Measurements from ENCODE around the gene PTPRS.

PTPRS gene

GRCh38 chr19:5314012-5314906, 26.4 kb downstream of the PTPRS start:
- no peak for DNase-seq (ENCODE audit: low spot score)
- in situ Hi-C loops (cut with MboI; ENCODE audit: low sequenced_read_pairs, unreplicated experiment), result no loop called here
- TF ChIP-seq, protein P1, sequence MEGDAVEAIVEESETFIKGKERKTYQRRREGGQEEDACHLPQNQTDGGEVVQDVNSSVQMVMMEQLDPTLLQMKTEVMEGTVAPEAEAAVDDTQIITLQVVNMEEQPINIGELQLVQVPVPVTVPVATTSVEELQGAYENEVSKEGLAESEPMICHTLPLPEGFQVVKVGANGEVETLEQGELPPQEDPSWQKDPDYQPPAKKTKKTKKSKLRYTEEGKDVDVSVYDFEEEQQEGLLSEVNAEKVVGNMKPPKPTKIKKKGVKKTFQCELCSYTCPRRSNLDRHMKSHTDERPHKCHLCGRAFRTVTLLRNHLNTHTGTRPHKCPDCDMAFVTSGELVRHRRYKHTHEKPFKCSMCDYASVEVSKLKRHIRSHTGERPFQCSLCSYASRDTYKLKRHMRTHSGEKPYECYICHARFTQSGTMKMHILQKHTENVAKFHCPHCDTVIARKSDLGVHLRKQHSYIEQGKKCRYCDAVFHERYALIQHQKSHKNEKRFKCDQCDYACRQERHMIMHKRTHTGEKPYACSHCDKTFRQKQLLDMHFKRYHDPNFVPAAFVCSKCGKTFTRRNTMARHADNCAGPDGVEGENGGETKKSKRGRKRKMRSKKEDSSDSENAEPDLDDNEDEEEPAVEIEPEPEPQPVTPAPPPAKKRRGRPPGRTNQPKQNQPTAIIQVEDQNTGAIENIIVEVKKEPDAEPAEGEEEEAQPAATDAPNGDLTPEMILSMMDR (IDR thresholded peaks at IDR 0.05; ENCODE audit: borderline replicate concordance, control extremely low read depth, extremely low read depth, insufficient read depth, missing control alignments), result no peak

GRCh38 chr19:5313307-5313706, 27.3 kb downstream of the PTPRS start:
- DNase-seq (ENCODE audit: low spot score), result no peak
- TF ChIP-seq, protein P1 (IDR thresholded peaks at IDR 0.05; ENCODE audit: borderline replicate concordance, control extremely low read depth, extremely low read depth, insufficient read depth, missing control alignments), result no peak
- in situ Hi-C loops (cut with MboI; ENCODE audit: low sequenced_read_pairs, unreplicated experiment), result no loop called here

- in situ Hi-C loops (cut with MboI; ENCODE audit: low sequenced_read_pairs, unreplicated experiment), result no loop called here
- no peak for DNase-seq (ENCODE audit: low spot score)
- TF ChIP-seq, protein P1 (IDR thresholded peaks at IDR 0.05; ENCODE audit: borderline replicate concordance, control extremely low read depth, extremely low read depth, insufficient read depth, missing control alignments), result no peak
Measured at GRCh38 chr19:5312058-5312457, 28.6 kb downstream of the PTPRS start.

GRCh38 chr19:5309438-5310204, 31.0 kb downstream of the PTPRS start:
- in situ Hi-C loops (cut with MboI; ENCODE audit: low sequenced_read_pairs, unreplicated experiment), result no loop called here
- no peak for DNase-seq (ENCODE audit: low spot score)
- TF ChIP-seq, protein P1 (IDR thresholded peaks at IDR 0.05; ENCODE audit: borderline replicate concordance, control extremely low read depth, extremely low read depth, insufficient read depth, missing control alignments), result no peak

DNA sequence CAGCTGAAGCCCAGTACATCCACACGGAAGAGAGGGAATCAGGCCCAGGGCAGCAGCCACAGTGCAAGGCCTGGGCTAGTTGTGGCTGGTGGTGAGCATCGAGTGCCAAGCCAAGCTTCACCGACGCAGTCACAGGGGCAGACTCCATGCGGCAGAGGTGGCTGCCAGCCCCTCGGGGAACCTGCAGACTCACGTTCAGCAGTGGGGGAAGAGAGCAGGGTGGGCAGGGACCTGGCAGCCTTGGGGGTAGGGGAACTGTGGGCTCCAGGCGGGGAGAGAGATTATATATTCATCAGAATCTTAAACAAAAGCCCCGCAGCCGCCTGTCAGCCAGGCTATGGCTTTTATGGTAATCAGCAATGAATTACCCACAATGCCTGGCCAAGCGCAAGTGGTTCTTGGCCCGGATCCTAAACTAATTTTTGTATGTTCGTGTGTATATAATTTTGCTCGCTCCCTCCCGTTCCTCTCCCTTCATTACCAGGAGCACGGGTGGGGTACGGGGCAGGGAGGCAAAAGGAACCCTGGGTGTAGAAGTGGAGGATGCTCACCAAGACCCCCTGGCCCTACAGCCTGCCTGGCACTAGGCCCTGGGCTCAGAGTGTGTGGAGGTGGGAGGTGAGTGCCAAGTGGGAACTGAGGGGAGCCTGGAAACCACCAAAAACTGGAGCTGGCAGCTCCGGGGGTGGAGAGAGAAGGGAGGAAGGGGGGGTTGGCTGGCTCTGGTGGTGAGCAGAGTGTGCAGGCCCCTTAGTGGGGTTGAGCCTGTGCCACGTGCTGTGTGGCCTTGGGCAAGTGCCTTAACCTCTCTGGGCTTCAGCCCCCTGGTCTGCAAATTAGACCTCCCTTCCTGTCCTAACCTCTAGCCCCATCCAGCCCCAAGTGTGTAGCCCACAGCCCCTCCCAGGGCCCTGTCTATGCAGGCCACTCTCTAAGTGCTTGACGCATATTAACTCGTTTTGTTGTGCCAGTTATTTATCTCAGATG, 31.9 kb downstream of the PTPRS start:
- in situ Hi-C loops (cut with MboI; ENCODE audit: low sequenced_read_pairs, unreplicated experiment), result no loop called here
- TF ChIP-seq, protein P1 (IDR thresholded peaks at IDR 0.05; ENCODE audit: borderline replicate concordance, control extremely low read depth, extremely low read depth, insufficient read depth, missing control alignments), result no peak
- no peak for DNase-seq (ENCODE audit: low spot score)

DNA sequence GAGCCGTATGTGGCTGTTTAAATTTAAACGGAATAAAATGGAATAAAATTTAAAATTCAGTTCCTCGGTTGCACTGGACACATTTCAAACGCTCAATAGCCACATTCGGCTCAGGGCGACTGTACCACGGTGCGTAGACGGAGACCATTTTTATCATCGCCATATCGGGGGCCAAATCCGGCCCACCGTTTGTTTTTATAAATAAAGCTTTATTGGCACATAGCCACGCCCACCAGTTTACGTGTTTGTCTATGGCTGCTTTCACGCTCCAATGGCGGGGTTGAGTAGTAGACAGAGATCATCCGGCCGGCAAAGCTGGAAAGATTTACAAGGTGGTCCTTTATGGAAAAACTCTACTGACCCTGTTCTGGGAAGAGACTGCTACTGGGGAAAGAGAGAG, 33.0 kb downstream of the PTPRS start:
- in situ Hi-C loops (cut with MboI; ENCODE audit: low sequenced_read_pairs, unreplicated experiment), result no loop called here
- no peak for DNase-seq (ENCODE audit: low spot score)
- TF ChIP-seq, protein P1 (IDR thresholded peaks at IDR 0.05; ENCODE audit: borderline replicate concordance, control extremely low read depth, extremely low read depth, insufficient read depth, missing control alignments), result no peak
